ENCODE data around the gene TET3.

Gene TET3

GRCh38 chr2:74003494-74004211, 18.9 kb downstream of the TET3 start:
- DNase-seq (ENCODE audit: low read depth in 3 of 3, low spot score in 1 of 3), result no peak

GRCh38 chr2:74004212-74005182, 19.8 kb downstream of the TET3 start:
- DNase-seq (ENCODE audit: low read depth in 3 of 3, low spot score in 1 of 3), result no peak

- DNase-seq (ENCODE audit: low read depth in 3 of 3, low spot score in 1 of 3), result no peak
Observed at GRCh38 chr2:74005786-74006185, 21.1 kb downstream of the TET3 start.

GRCh38 chr2:74006459-74006858, 21.7 kb downstream of the TET3 start:
- no peak for DNase-seq (ENCODE audit: low read depth in 3 of 3, low spot score in 1 of 3)

GRCh38 chr2:74007121-74007520, 22.4 kb downstream of the TET3 start:
- DNase-seq (ENCODE audit: low read depth in 3 of 3, low spot score in 1 of 3), result no peak

DNA sequence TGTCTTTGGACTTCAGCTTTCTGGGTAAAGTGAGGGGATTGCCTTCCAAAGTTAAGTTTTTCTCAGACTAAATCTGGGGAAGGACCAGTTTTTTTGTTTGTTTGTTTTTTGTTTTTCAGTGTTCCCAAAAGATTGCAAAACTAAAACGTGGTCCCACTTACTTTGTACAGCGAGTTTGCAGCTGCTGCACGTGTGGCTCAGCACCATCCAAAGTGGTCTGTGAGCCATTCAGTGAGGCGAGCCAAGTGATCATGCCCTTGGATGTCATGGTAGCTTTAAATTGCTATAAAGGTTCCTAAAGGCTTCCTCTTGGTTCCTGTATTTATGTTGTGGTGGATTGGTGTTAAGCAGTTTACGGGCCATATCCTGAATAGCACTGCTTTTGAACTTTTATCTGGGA, 23.0 kb downstream of the TET3 start:
- DNase-seq (ENCODE audit: low read depth in 3 of 3, low spot score in 1 of 3), result no peak

DNA sequence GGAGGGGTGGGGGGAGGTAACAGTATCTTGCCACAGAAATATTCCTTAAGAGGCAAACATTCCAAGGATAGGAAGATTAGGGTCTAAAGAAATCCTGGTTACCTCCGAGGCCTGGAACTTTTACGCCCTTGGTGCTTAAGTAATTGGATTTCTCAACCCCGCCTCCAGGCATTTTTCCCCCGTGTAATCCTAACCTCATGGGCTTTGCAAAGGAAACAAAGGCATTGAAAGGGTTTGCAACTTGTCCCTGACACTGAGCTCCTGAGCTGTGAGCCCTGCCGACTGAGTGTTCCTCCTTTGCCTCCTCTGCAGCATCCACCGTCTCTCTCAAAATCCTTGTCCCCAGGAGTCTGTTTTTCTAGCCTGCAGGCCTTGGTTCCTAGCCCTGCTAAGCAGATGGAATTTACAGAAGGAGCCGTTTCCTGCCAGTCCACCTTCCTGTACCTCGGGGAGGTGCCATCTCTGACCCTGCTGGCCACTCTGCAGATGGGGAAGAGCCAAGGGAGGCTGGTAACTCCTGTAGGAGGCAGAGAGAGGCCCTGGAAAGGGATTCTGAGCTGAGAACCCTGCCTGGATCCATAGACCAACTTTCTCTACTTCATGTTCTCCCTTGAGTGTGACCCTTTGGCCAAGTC, 24.2 kb downstream of the TET3 start:
- DNase-seq (ENCODE audit: low read depth in 3 of 3, low spot score in 1 of 3), result no peak

GRCh38 chr2:74009577-74009976, 24.9 kb downstream of the TET3 start:
- DNase-seq (ENCODE audit: low read depth in 3 of 3, low spot score in 1 of 3), result no peak

DNA sequence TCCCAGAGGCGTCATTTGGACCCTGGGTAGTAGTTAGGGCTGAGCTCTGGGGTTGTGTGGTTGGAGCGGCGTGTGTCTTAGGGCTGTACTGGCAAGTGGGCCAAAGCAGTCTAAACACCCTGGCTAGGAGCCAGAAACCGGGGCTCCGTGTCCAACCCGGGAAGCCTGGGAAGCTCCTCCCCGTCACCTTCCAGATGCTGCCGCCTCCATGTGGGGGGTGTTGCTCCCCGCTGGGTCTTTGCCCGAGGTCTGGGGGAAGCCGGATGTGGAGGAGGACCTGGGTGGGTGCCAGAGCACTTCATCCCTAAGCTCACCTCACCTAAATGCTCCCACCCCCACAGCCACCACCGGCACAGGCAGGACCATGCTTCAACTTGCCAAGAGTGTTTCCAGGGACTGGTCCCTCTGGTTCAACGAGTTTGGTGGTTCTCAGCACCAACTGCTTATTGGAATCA, 25.4 kb downstream of the TET3 start:
- no peak for DNase-seq (ENCODE audit: low read depth in 3 of 3, low spot score in 1 of 3)

DNA sequence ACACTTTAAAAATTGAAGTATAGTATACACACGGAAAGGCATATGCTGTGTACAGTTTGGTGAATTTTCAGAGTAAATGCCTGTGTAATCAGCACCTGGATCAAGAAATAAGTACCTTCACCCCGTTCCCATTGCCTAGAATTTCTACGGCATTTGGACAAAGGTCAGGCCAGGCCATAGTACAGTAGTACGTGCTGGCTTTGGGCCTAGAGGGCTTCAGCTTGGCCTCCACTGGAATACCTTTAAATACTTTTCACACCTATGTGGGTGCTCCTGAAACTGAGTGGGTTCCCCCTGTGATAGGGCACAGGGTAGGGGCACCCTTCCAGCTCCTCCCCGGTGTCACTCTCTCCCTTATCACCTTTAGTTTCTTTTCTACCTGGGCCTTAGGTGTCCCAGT, 26.5 kb downstream of the TET3 start:
- DNase-seq (ENCODE audit: low read depth in 3 of 3, low spot score in 1 of 3), result no peak

DNA sequence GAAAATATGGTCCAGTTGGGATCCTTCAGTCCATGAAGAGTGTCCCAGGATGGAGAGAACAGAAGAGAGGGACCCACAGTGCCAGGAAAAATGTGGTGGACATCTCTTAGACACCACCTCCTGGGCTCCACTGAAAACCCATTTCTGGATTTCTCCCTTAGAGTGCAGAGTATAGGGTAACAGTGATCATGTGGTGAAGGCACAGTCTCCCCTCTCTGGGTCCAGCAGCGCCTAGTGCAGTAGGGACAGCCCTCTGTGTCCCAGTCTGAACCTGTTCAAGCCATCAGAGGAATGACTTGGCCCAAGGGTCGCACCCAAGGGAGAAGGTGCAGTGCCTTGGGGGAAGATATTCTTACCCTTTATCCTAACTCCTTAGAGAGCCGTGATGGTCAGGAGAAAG, 30.1 kb downstream of the TET3 start:
- DNase-seq (ENCODE audit: low read depth in 3 of 3, low spot score in 1 of 3), result no peak

DNA sequence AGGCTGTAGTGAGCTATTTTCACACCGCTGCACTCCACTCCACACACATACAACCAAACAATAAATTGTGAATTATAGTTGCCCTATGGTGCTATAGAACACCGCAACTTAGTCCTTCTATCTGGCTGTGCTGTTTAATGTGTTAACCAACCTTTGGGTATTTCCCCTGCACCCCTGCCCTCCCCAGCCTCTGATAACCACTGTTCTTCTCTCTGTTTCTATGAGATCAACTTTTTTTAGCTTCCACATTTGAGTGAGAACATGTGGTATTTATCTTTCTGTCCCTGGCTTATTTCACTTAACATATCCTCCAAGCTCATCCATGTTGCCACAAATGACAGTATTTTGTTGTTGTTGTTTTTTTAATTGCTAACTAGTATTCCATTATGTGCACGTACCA, 32.5 kb downstream of the TET3 start:
- DNase-seq (ENCODE audit: low read depth in 3 of 3, low spot score in 1 of 3), result no peak

DNA sequence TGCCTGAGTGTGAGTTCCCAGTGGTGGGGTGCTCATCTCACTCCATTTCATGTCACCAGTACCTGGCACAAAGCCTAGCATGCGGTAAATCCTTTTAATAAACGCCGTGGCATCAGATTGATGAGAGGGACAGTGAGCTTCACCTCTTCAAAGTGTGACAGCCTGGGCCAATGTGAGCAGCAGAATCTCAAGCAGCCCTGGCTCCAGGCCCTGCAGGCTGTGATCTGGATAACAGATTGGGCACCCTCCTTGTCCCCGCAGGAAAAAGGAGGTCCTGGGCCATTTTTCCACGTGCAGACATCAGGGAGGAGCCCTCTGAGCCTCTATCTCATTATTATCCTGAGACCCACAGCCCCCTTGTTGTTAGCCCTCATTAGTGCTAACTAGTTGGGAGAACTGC, 34.8 kb downstream of the TET3 start:
- DNase-seq (ENCODE audit: low read depth in 3 of 3, low spot score in 1 of 3), result no peak

DNA sequence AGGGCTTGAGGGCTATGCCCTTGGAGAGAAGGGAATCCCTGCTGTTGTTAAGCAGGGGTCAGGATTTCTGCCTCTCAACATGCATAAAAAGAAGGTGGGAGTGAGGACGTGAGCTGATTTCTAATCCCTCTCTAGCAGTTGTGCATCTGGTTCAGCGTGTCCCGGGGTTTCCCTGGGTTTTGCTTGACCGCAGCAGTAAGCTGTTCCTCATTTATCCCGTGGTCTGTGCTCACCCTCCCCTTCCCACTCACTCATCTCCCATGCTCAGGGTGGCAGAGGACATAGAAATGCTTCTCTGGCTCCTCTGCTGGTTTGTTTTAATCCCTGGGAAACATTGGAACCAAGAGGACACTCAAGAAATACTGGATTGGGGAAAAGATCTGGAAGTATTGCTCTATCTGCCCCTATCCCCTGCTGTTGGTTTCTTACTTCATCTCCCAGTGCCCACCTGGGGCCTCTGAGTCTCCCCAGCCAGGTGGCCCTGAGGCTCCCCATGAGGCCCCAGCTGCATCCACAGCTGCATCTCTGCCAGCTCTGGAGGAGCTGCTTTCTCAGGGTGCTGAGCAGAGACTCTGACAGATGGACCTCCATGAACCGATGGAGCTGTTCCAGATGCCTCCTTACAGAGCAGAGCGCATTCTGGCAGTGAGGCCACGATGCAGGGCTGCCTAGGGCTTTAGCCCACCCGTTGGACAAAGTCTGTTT, 36.1 kb downstream of the TET3 start:
- no peak for DNase-seq (ENCODE audit: low read depth in 3 of 3, low spot score in 1 of 3)

DNA sequence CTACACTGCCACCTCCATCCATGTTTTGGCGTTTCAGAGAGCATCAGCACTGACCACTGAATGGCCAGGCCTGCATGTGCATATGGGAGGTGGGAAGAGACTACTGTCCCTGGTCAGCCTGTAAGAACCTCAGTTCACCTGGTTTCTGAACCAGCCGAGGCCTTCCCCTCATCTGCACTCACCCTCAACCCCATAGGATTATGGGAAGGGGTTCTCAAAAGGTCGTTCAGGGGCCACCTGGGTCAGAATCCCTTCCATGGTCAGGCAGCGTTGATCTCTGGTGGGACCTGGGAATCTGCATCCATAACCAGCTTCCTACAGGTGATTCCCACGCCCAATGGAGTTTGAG, 36.7 kb downstream of the TET3 start:
- DNase-seq (ENCODE audit: low read depth in 3 of 3, low spot score in 1 of 3), result no peak

DNA sequence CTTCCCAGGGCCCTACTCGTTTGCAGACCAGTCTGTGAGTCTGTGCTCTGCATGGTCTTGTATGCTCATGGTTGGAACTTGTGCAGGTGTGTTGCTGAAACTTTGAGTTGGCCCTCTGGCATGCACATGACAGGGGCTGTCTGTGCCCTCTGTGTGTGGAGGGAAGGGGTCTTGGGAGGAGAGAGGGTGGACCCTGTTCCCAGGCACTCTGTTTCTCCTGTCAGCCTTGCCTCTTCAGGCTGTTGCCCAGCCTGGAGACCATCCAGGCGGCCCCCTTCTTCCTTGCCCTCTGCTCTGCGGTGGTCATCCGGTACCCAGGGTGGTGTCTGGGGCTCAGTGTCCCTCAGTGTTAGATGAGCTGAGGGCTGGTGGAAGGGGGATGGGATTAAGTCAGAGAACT, 39.5 kb downstream of the TET3 start:
- DNase-seq (ENCODE audit: low read depth in 3 of 3, low spot score in 1 of 3), result no peak

GRCh38 chr2:74025971-74026612, 41.4 kb downstream of the TET3 start:
- DNase-seq (ENCODE audit: low read depth in 3 of 3, low spot score in 1 of 3), result no peak

GRCh38 chr2:74026687-74027241, 42.1 kb downstream of the TET3 start:
- no peak for DNase-seq (ENCODE audit: low read depth in 3 of 3, low spot score in 1 of 3)

GRCh38 chr2:74027496-74027895, 42.8 kb downstream of the TET3 start:
- DNase-seq (ENCODE audit: low read depth in 3 of 3, low spot score in 1 of 3), result no peak

DNA sequence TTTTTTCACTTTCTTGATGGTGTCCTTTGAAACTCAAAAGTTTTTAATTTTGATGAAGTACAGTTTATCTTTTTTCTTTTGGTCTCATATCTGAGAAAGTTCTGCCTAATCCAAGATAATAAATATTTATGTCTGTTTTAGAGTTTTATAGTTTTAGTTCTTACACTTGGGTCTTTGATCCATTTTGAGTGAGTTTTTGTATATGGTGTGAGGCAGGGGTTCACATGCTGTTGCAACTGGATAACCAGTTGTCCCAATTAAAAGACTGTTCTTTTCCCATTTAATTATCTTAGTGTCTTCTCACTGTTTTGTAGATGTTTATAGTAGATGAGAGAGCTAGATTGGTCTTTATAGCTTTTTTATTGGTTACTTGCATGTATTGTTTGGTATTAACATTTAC, 43.6 kb downstream of the TET3 start:
- no peak for DNase-seq (ENCODE audit: low read depth in 3 of 3, low spot score in 1 of 3)

DNA sequence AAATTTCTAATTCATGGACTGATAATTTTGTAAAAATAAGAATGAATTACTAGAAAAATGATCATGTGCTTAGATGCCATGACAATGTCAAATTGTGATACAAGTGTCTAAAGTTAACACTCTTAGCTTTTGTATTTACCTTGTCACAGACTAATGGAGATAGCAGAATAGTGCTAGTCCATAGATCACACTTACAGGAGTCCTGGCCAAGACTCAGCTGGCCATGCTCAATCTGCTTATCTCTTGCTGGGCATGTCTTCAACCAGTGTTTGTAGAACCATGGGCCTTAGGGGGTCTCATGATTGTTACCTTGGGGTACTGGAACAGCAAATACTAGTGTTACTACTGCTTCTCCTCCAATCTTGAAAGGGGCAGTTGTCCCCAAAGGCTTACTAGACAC, 44.0 kb downstream of the TET3 start:
- no peak for DNase-seq (ENCODE audit: low read depth in 3 of 3, low spot score in 1 of 3)
